K562 (cell line): Measurements from ENCODE around the gene RHOF. TPM values are rescaled to one million over a fixed set of nuclear protein-coding genes. Genes with fewer than 3 reads are reported as not detected.

Source experiments
- ARNT ChIP-seq, 2 experiments: fragments of 450-650 bp; IDR thresholded peaks; 2 replicates each; pipeline ENCODE4 v1.6.1; 2016; ENCODE audit warnings: mild to moderate bottlenecking in 1 of 2
- HIVEP1 ChIP-seq: fragments of 250-450 bp; sonication (Bioruptor Pico); IDR thresholded peaks from 2 replicates; pipeline ENCODE4 v1.4.0; 2020; ENCODE audit warnings: mild to moderate bottlenecking
- IRF2 ChIP-seq: sonication (generic); formaldehyde crosslinking; IDR thresholded peaks from 2 replicates; pipeline ENCODE4 v1.8.1; 2022; ENCODE audit warnings: mild to moderate bottlenecking, missing genetic modification reagents
- MTA1 ChIP-seq: fragments of 450-650 bp; IDR thresholded peaks from 2 replicates; pipeline ENCODE4 v1.6.1; 2017; ENCODE audit warnings: borderline replicate concordance
- PPARD ChIP-seq: fragments of 250-450 bp; sonication (Bioruptor Pico); IDR thresholded peaks from 2 replicates; pipeline ENCODE4 v1.8.0; 2022; ENCODE audit warnings: inconsistent platforms, mild to moderate bottlenecking, moderate library complexity
- RBM22 ChIP-seq: fragments of 200-400 bp; formaldehyde crosslinking; IDR thresholded peaks from 2 replicates; pipeline ENCODE4 v1.6.1; 2018; ENCODE audit warnings: low read length, low read depth; ENCODE audit not compliant: poor library complexity, severe bottlenecking
- SAP30 ChIP-seq: fragments of 200-600 bp; sonication (generic); IDR thresholded peaks from 2 replicates; pipeline ENCODE4 v1.6.1; 2012; ENCODE audit warnings: borderline replicate concordance, low read depth, mild to moderate bottlenecking, moderate library complexity, low read length, control low read depth, inconsistent platforms; ENCODE audit not compliant: insufficient read depth, poor library complexity, severe bottlenecking
- SIN3A ChIP-seq, 2 experiments: fragments of 150-350 bp in 1 of 2; IDR thresholded peaks; 2 replicates each; pipeline ENCODE4 v1.6.1; 2011 to 2016; ENCODE audit warnings: borderline replicate concordance in 2 of 2, low read depth in 2 of 2, low read length in 2 of 2, mild to moderate bottlenecking in 2 of 2, moderate library complexity in 2 of 2; ENCODE audit not compliant: control insufficient read depth in 1 of 2
- SIRT6 ChIP-seq: IDR thresholded peaks from one replicate; pipeline ENCODE4 v1.6.1; 2012; ENCODE audit warnings: low read depth, mild to moderate bottlenecking, control low read depth, inconsistent platforms, low read length, moderate library complexity
- USF2 ChIP-seq: sonication (generic); formaldehyde crosslinking; IDR thresholded peaks from 2 replicates; pipeline ENCODE4 v1.5.0; 2020; ENCODE audit warnings: missing genetic modification reagents
- ZNF3 ChIP-seq: fragments of 250-450 bp; sonication (Bioruptor Pico); IDR thresholded peaks from 2 replicates; pipeline ENCODE4 v1.5.0; 2021; ENCODE audit warnings: mild to moderate bottlenecking, moderate library complexity
- ZNF639 ChIP-seq, 2 experiments: fragments of 200-800 bp in 1 of 2; sonication (Bioruptor generic) in 1 of 2; sonication (generic) in 1 of 2; formaldehyde crosslinking in 1 of 2; IDR thresholded peaks in 1 of 2; conservative IDR thresholded peaks in 1 of 2; 2 replicates each; pipeline versions ENCODE4 v1.5.0 to v1.6.1; 2016 to 2020; ENCODE audit warnings: missing compliant biosample characterization in 1 of 2, missing genetic modification characterization in 1 of 2, missing genetic modification reagents in 1 of 2
- polyA plus RNA-seq, 8 experiments: library from polyadenylated mRNA; depleted of rRNA in 4 of 8; stranded (reverse) in 5 of 8; unstranded in 3 of 8; fragments of >200 nt; fragmentation: Nextera tagmentation in 2 of 8; fragmentation: Illumina TruSeq in 1 of 8; extraction: Ambion mirVana in 2 of 8; extraction: Trizol in 1 of 8; gene quantifications; 2 replicates each; pipeline versions ENCODE4 v1.2.1 to v1.2.3, GENCODE V29; 2011 to 2014; ENCODE audit warnings: inconsistent platforms in 1 of 8, missing spikeins in 1 of 8
- total RNA-seq, 7 experiments: library from RNA; depleted of rRNA in 6 of 7; stranded (reverse); fragments of >200 nt in 6 of 7; fragmentation: Illumina TruSeq in 2 of 7; extraction: Trizol in 2 of 7; gene quantifications; 2 replicates each; pipeline versions ENCODE4 v1.2.1 to v1.2.3, GENCODE V29; 2011 to 2021; ENCODE audit warnings: low replicate concordance in 1 of 7
- TF ChIP-seq, protein P1 (sequence below): fragments of 450-650 bp; IDR thresholded peaks from 2 replicates; pipeline ENCODE4 v1.7.0; 2016; ENCODE audit warnings: borderline replicate concordance
- TF ChIP-seq, protein P2 (sequence below): fragments of 250-450 bp; sonication (Bioruptor Pico); IDR thresholded peaks from 2 replicates; pipeline ENCODE4 v1.9.0; 2021; ENCODE audit warnings: mild to moderate bottlenecking, inconsistent platforms
- TF ChIP-seq, protein P3 (sequence below): sonication (generic); formaldehyde crosslinking; IDR thresholded peaks from 2 replicates; pipeline ENCODE4 v1.8.0; 2022; ENCODE audit warnings: mild to moderate bottlenecking, missing genetic modification reagents

Gene RHOF
- total and polyA plus RNA-seq, 9 of the 15 experiments (the other 6 are each of a cell fraction or from before 2014, with no cell fraction given), result 0.13 to 10.1 (median 4.0) TPM

DNA sequence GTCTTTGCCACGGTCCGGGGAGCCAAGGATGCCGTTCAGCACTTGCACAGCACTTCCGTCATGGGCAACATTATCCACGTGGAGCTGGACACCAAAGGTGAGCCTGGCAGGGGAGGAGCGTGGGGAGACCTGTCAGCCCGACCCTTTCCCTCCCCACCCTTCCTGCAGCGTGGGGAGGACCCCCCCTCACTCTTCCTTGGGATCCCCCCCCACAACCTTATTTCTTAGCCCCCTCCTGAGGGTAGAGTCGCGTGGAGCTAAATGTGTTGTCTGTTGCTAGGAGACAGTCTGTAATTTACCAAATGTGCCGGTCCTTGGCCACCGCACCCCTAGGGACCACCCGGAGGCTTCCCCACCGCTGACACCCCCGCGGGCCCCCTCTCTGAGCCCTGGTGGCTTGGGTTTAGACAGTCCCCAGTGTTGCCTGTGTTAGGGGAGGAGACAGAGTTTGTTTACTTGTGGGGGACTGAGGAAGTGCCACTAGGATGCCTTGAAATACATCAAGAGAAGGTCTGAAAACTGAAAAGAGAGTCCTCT is 12.6 kb upstream of the RHOF start (continued):
- TF ChIP-seq, protein P1, sequence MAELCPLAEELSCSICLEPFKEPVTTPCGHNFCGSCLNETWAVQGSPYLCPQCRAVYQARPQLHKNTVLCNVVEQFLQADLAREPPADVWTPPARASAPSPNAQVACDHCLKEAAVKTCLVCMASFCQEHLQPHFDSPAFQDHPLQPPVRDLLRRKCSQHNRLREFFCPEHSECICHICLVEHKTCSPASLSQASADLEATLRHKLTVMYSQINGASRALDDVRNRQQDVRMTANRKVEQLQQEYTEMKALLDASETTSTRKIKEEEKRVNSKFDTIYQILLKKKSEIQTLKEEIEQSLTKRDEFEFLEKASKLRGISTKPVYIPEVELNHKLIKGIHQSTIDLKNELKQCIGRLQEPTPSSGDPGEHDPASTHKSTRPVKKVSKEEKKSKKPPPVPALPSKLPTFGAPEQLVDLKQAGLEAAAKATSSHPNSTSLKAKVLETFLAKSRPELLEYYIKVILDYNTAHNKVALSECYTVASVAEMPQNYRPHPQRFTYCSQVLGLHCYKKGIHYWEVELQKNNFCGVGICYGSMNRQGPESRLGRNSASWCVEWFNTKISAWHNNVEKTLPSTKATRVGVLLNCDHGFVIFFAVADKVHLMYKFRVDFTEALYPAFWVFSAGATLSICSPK, result no peak
- no peak for TF ChIP-seq RBM22
- TF ChIP-seq, protein P2, sequence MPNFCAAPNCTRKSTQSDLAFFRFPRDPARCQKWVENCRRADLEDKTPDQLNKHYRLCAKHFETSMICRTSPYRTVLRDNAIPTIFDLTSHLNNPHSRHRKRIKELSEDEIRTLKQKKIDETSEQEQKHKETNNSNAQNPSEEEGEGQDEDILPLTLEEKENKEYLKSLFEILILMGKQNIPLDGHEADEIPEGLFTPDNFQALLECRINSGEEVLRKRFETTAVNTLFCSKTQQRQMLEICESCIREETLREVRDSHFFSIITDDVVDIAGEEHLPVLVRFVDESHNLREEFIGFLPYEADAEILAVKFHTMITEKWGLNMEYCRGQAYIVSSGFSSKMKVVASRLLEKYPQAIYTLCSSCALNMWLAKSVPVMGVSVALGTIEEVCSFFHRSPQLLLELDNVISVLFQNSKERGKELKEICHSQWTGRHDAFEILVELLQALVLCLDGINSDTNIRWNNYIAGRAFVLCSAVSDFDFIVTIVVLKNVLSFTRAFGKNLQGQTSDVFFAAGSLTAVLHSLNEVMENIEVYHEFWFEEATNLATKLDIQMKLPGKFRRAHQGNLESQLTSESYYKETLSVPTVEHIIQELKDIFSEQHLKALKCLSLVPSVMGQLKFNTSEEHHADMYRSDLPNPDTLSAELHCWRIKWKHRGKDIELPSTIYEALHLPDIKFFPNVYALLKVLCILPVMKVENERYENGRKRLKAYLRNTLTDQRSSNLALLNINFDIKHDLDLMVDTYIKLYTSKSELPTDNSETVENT, result no peak
- no peak for TF ChIP-seq PPARD
- TF ChIP-seq, protein P3, sequence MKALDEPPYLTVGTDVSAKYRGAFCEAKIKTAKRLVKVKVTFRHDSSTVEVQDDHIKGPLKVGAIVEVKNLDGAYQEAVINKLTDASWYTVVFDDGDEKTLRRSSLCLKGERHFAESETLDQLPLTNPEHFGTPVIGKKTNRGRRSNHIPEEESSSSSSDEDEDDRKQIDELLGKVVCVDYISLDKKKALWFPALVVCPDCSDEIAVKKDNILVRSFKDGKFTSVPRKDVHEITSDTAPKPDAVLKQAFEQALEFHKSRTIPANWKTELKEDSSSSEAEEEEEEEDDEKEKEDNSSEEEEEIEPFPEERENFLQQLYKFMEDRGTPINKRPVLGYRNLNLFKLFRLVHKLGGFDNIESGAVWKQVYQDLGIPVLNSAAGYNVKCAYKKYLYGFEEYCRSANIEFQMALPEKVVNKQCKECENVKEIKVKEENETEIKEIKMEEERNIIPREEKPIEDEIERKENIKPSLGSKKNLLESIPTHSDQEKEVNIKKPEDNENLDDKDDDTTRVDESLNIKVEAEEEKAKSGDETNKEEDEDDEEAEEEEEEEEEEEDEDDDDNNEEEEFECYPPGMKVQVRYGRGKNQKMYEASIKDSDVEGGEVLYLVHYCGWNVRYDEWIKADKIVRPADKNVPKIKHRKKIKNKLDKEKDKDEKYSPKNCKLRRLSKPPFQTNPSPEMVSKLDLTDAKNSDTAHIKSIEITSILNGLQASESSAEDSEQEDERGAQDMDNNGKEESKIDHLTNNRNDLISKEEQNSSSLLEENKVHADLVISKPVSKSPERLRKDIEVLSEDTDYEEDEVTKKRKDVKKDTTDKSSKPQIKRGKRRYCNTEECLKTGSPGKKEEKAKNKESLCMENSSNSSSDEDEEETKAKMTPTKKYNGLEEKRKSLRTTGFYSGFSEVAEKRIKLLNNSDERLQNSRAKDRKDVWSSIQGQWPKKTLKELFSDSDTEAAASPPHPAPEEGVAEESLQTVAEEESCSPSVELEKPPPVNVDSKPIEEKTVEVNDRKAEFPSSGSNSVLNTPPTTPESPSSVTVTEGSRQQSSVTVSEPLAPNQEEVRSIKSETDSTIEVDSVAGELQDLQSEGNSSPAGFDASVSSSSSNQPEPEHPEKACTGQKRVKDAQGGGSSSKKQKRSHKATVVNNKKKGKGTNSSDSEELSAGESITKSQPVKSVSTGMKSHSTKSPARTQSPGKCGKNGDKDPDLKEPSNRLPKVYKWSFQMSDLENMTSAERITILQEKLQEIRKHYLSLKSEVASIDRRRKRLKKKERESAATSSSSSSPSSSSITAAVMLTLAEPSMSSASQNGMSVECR (CRISPR knock-in tag), result peak; percentile 89
- TF ChIP-seq HIVEP1 (CRISPR knock-in tag), result no peak
- TF ChIP-seq MTA1, result no peak
- peak; percentile 93 for TF ChIP-seq SAP30
- no peak for TF ChIP-seq ZNF639 (CRISPR knock-in tag; conservative IDR thresholded peaks at IDR 0.05 in 1 of 2, IDR thresholded peaks at IDR 0.05 in 1 of 2)
- TF ChIP-seq IRF2 (CRISPR knock-in tag), result no peak
- TF ChIP-seq SIN3A (IDR thresholded peaks at IDR 0.05; ENCODE audit: borderline replicate concordance in 2 of 2, control insufficient read depth in 1 of 2, low read depth in 2 of 2, low read length in 2 of 2), result peak; percentile 81 to 83; a peak in 2 of 4 replicates
- TF ChIP-seq USF2 (CRISPR knock-in tag), result no peak
- no peak for TF ChIP-seq ZNF3 (CRISPR knock-in tag)
- no peak for TF ChIP-seq ARNT (IDR thresholded peaks at IDR 0.05)
- TF ChIP-seq SIRT6, result no peak
